AG09309 (cell line): ENCODE data around the gene NUDT4.
A peak's percentile ranks its signal among the peaks of the same experiment; 100 is the strongest.
"Not testable (repeated sequence)": the region's sequence is repeated elsewhere in the genome, so short reads cannot be mapped to it uniquely, and the experiment has no call there.

Experiments used
- DNase-seq: peaks from one replicate; pipeline ENCODE4 v3.0.0-alpha.2; 2010; ENCODE audit warnings: low read depth
- H3K4me3 ChIP-seq: 2 replicates; pipeline ENCODE4 v1.5.1; 2011; ENCODE audit warnings: mild to moderate bottlenecking, low read depth, low read length, moderate library complexity; ENCODE audit not compliant: control insufficient read depth
- CTCF ChIP-seq: IDR thresholded peaks from 2 replicates; pipeline ENCODE4 v1.5.1; 2011; ENCODE audit warnings: mild to moderate bottlenecking, low read depth, low read length, inconsistent platforms; ENCODE audit not compliant: insufficient read depth, control insufficient read depth; ENCODE audit errors: missing control alignments

NUDT4 gene

GRCh38 chr12:93380480-93381121 lies 2.9 kb downstream of the NUDT4 start:
- peak overlapping the region; percentile 80 for H3K4me3 ChIP-seq
- TF ChIP-seq CTCF, result peak; percentile 34
- no peak for DNase-seq

- H3K4me3 ChIP-seq, result peak overlapping the region; percentile 20
- DNase-seq, result no peak
- TF ChIP-seq CTCF, result no peak
Observed at GRCh38 chr12:93381161-93381975, 3.6 kb downstream of the NUDT4 start.

- H3K4me3 ChIP-seq, DNase-seq: not testable (repeated sequence)
Observed at GRCh38 chr12:93381976-93382437, 4.3 kb downstream of the NUDT4 start.

GRCh38 chr12:93387780-93388179 lies 10.1 kb downstream of the NUDT4 start:
- TF ChIP-seq CTCF, result no peak
- DNase-seq, result no peak
- H3K4me3 ChIP-seq, result no peak overlapping the region

- no peak for DNase-seq
- TF ChIP-seq CTCF, result no peak
- no peak overlapping the region for H3K4me3 ChIP-seq
Observed at GRCh38 chr12:93390031-93390430, 12.3 kb downstream of the NUDT4 start.

GRCh38 chr12:93390549-93391297 lies 13.0 kb downstream of the NUDT4 start:
- H3K4me3 ChIP-seq, result no peak overlapping the region
- DNase-seq, result no peak
- no peak for TF ChIP-seq CTCF
